HG03378 (cell line): Measurements from ENCODE around the gene GABRB1.
"Not testable (repeated sequence)": the region's sequence is repeated elsewhere in the genome, so short reads cannot be mapped to it uniquely, and the experiment has no call there.

ENCODE experiments used
- ATAC-seq: cut with Tn5 transposase; IDR thresholded peaks from one replicate; pipeline ENCODE4 v1.9.1; 2021; ENCODE audit warnings: mild to moderate bottlenecking, moderate library complexity; ENCODE audit not compliant: unreplicated experiment

Gene GABRB1

DNA sequence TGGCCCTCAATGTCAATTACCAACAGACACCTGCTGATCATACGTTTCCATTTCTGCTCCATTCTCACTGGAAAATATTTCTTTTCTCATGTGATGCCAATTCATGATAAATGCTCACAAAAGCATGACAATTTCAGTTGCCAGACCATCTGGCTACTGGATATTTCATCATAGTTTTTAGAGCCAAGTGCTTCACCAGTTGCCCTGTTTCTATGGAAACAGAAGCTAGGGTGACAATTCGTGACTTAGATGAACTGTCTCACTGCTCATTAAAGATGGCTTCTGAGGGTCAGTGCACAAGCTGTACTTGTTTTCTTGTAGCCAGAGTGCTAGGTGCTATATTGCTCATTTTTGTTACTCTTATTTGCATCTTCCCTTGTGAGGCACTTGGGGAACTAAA is 247.3 kb downstream of the GABRB1 start:
- no peak for ATAC-seq

DNA sequence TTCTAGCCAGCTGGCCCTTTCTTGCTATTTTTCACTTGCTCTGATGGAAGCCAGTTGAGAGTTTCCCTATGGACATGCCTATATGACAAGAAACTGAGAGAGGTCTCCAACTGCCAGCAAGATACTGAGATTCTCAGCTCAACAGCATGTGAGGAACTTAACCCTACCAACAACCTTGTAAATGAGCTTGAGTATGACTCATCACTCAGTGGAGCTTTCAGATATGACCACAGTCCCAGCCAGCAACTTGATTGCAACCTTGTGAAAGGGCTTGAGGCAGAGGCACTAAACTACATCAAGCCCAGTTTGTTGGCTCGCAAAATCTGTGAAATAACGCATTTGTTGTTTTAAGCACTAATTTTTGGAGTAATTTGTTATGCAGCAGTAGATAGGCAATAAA is 256.4 kb downstream of the GABRB1 start:
- ATAC-seq: peak; percentile 96

- ATAC-seq: no peak
Measured at GRCh38 chr4:47289805-47290204, 258.4 kb downstream of the GABRB1 start.

DNA sequence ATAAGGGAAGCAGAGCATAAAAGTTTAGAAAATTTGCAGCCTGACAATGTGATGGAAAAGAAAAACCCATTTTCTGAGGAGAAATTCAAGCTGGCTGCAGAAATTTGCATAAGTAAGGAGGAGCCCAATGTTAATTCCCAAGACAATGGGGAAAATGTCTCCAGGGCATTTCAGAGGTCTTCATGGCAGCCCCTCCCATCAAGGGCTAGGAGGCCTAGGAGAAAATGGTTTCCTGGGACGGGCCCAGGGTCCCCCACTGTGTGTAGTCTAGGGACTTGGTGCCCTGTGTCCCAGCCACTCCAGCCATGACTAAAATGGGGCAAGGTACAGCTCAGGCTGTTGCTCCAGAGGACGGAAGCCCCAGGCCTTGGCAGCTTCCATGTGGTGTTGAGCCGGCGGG is 259.5 kb downstream of the GABRB1 start:
- ATAC-seq: not testable (repeated sequence)

DNA sequence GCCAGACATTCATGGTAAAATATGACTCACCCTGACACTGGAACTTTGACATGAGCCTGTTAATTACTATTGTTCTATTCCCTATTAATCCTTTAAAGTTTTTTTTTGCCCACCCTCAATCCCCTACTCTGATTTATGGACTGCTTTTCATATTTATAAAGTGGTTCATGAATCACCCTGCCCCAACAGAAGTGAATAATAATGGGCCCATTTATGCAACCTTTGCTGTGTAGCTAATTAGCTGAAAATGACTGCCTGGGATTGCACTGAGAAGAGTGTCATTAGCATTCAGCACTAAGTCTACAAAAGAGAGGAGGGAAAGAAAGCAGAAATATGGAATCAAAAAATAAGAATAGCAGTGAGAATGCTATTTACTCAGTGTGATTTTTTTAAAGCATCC is 277.8 kb downstream of the GABRB1 start:
- ATAC-seq: no peak

DNA sequence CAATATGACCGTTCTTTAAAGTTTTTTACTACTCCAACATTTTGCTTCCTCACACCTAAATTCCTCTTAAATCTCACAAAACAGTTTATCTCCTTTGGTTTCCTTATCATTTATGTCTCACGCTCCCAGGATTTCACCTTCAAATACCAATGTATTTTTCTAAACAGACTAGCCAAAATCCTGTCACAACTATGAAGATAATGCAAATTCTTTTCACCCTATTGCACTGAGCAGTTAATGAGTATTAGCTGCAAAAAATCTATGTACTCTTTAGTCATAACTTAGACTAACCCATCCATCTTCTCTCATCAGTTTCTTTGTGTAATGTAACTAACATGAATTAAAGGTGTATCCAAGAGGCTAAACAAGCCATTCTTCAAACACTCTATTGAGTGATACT is 280.8 kb downstream of the GABRB1 start:
- no peak for ATAC-seq

- ATAC-seq: no peak
Measured at GRCh38 chr4:47313384-47313783, 282.0 kb downstream of the GABRB1 start.

GRCh38 chr4:47315346-47315745 is 284.0 kb downstream of the GABRB1 start:
- ATAC-seq: peak; percentile 95

- ATAC-seq: no peak
Measured at GRCh38 chr4:47326025-47326424, 294.7 kb downstream of the GABRB1 start.

DNA sequence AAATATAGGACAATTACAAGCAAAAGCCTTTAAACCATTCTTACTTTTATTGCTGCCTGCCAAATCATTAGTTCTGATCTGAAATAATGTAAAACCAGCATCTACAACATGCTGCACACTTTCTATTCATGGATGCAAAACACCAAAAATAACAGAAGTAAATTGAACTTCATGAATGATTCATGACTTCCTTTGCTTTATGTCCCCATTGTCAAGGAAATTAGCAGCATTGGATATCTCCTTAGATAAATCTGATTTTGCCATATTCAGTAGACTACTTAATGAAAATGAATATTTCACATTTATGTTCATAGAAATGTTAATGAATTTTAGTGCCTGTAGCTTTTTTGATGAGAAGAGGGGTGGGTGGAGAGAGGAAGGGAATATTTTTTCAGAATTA is 299.5 kb downstream of the GABRB1 start:
- no peak for ATAC-seq

DNA sequence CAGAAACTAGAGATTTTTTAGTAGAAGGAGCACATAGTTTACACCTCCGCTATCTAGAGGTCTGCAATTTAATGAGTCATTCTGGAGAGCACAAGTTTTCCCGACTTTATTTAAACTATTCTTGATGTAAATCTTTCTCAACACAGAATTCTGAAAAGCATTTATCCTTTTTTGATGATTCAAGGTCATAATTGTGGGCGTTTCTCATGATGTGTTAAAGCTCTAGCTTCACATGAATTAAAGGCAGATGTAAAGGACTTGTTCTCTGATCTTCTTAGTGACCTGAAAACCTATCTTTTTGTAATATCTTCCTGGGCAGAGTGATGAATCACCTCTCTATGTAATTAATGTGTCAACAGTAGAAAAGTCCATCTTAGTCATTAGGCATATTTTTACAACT is 303.3 kb downstream of the GABRB1 start:
- ATAC-seq: no peak

DNA sequence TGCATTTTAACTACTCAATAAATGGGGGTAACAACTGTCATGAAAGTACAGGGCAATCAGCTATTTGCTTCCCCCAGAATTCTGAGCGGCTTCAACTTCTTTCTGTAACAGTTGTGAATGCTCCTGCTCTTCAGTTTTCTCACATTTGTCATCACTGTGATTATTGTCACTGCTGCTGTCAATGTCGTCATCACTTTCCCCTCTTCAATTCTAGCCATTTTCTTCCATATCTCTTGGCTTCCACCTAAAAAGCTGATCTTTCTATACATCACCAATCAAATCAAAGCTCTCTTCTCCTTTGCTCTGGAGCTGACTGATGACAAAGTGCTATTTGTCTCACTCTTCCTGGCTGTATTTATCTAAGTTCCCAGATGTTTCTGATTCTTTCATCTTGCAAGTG is 306.5 kb downstream of the GABRB1 start:
- ATAC-seq: no peak

GRCh38 chr4:47340914-47341313 is 309.5 kb downstream of the GABRB1 start:
- ATAC-seq: no peak

DNA sequence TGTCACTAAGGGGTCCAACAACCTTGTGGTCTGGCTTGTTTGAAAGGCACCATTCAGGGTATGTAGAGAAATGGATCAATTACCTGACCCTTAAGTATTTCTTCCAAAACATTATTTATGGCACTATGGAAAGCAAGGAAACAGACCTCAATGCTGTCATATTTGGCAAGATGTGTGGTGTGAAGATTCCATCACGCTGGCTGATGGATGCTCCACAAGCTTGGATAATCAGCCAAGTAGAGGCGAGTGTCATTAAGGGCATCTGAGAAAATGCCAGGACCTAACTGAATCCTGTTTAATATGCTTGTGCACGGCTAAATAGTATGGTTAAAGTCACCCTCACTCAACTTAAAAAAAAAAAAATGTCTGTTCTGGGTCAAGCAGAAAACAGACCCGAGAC is 311.4 kb downstream of the GABRB1 start:
- no peak for ATAC-seq

GRCh38 chr4:47349326-47349725 is 318.0 kb downstream of the GABRB1 start:
- ATAC-seq: no peak

DNA sequence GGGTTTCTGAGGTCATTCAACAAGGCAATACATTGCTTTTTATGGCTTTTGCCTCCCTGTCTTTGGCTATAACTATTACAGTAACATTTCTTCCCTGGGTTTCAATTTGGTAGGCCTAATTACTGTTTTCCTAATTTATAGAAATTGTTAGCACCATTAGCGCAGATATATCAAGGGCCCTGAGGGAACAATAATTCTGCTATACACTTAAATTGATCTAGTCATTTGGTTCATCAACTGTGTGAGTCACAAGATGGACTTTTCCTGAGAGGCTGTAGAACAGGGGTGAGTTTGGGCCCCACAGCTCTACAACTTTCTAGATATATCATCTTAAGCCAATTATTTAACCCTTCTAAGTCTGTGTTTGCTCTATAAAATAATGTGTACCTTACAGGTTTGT is 324.2 kb downstream of the GABRB1 start:
- ATAC-seq: no peak

DNA sequence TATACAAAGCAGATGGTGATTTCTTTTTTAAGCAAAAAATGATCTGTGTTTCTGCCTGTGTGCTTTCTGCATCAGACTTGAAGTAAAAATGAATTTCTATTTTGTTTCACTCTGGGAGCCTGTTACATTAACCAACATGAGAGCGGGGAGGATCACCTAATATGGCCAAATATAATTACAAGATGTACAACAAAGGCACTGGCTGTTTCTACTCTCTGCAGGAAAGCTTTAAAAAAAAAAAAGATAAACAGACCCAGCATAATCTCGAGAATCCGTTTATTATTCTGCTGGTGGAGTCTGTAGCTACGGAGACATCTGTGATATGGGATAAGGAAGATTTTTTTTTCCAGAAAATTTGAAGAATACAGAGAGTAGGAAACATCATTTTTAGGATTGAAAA is 328.5 kb downstream of the GABRB1 start:
- ATAC-seq: no peak

- ATAC-seq: no peak
Measured at GRCh38 chr4:47367761-47368160, 336.4 kb downstream of the GABRB1 start.

DNA sequence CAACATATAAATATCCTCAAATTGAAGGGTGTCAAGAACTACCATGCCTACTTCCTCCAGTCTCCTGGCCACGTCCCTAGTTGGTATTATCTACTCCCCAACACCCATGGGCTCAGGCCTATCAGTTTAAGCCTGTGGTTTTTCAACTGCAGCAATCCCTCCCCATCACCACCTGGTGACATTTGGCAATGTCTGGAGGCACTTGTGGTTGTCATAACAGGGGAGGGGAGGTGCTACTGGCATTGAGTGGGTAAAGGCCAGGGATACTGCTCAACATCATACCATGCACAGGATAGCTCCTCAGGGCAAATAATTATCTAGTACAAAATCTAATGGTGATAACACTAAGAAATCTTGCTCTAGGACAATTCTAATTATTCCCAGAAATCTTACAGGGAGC is 336.8 kb downstream of the GABRB1 start:
- ATAC-seq: no peak

- ATAC-seq: no peak
Measured at GRCh38 chr4:47372561-47372960, 341.2 kb downstream of the GABRB1 start.

GRCh38 chr4:47373174-47373573 is 341.8 kb downstream of the GABRB1 start:
- peak; percentile 75 for ATAC-seq

- ATAC-seq: no peak
Measured at GRCh38 chr4:47373709-47374108, 342.3 kb downstream of the GABRB1 start.

- no peak for ATAC-seq
Measured at GRCh38 chr4:47374477-47374876, 343.1 kb downstream of the GABRB1 start.

DNA sequence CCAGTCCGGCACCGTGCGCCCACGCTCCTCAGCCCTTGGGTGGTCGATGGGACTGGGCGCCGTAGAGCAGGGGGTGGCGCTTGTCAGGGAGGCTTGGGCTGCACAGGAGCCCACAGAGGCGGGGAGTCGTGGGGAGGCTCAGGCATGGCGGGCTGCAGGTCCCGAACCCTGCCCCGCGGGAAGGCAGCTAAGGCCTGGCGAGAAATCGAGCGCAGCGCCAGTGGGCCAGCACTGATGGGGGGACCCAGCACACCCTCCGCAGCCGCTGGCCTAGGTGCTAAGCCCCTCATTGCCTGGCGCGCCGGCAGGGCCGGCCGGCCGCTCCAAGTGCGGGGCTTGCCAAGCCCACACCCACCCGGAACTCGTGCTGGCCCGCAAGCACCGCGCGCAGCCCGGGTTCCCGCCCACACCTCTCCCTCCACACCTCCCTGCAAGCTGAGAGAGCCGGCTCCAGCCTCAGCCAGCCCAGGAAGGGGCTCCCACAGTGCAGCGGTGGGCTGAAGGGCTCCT is 346.7 kb downstream of the GABRB1 start:
- not testable (repeated sequence) for ATAC-seq
